Heart right ventricle (tissue), 16 donors: ENCODE results near the gene SF3A1. TPM values are rescaled to one million over a fixed set of nuclear protein-coding genes. Genes with fewer than 3 reads are reported as not detected.

Experiments
- ATAC-seq, 8 donors: fragments of 200-7000 bp; cut with Tn5 transposase; one replicate each; pipeline ENCODE4 v1.9.1; 2020; ENCODE audit warnings: mild to moderate bottlenecking in 8 of 8, moderate library complexity in 8 of 8, moderate number of reproducible peaks in 1 of 8
- DNase-seq, 2 donors: peaks; one replicate each; pipeline ENCODE4 v3.0.0-alpha.2; 2020
- H3K27ac ChIP-seq, 10 donors: fragments of 200-600 bp; sonication (generic) in 2 of 10; one replicate each; pipeline versions ENCODE4 v1.5.0 to v1.8.0; 2020 to 2022; ENCODE audit warnings: mild to moderate bottlenecking in 3 of 10
- H3K27me3 ChIP-seq, 7 donors: fragments of 200-600 bp; one replicate each; pipeline ENCODE4 v1.8.0; 2021 to 2022; ENCODE audit warnings: mild to moderate bottlenecking in 2 of 7
- H3K36me3 ChIP-seq, 9 donors: fragments of 200-600 bp; sonication (generic) in 1 of 9; one replicate each; pipeline versions ENCODE4 v1.5.0 to v1.8.0; 2020 to 2022; ENCODE audit warnings: mild to moderate bottlenecking in 2 of 9
- H3K4me1 ChIP-seq, 9 donors: fragments of 200-600 bp; sonication (generic) in 1 of 9; one replicate each; pipeline versions ENCODE4 v1.5.0 to v1.8.0; 2020 to 2022; ENCODE audit warnings: mild to moderate bottlenecking in 4 of 9
- H3K4me3 ChIP-seq, 10 donors: fragments of 200-600 bp; sonication (generic) in 2 of 10; one replicate each; pipeline versions ENCODE4 v1.5.0 to v1.8.0; 2020 to 2022; ENCODE audit warnings: mild to moderate bottlenecking in 7 of 10, moderate library complexity in 2 of 10
- H3K9me3 ChIP-seq, 11 donors: fragments of 200-600 bp in 10 of 11; sonication (generic) in 2 of 11; one replicate each; pipeline versions ENCODE4 v1.5.0 to v1.8.0; 2013 to 2022; ENCODE audit warnings: mild to moderate bottlenecking in 2 of 11, control low read depth in 1 of 11, moderate library complexity in 1 of 11
- CTCF ChIP-seq, 9 donors: fragments of 200-600 bp; sonication (generic) in 2 of 9; IDR thresholded peaks; one replicate each; pipeline versions ENCODE4 v1.5.0 to v1.8.0; 2021 to 2022; ENCODE audit warnings: antibody characterized with exemption in 9 of 9, mild to moderate bottlenecking in 5 of 9, moderate library complexity in 1 of 9
- WGBS, 2 donors: extraction: QIAGEN DNeasy Blood & Tissue Kit; methylation state at CpG; one replicate each; pipeline ENCODE4 v1.1.7; 2013; ENCODE audit warnings: inconsistent platforms in 1 of 2; 5-methylcytosine and 5-hydroxymethylcytosine counted together
- intact Hi-C, 10 donors: fragments of 100-400 bp; cut with DNase I; formaldehyde crosslinking; loops; one replicate each; pipeline versions ENCODE4 v1.11.1 to v1.14.2; 2022
- polyA plus RNA-seq, 2 donors: library from polyadenylated mRNA; stranded (reverse); fragments of 200-250 nt; gene quantifications; one replicate each; pipeline ENCODE4 v1.2.3, GENCODE V29; 2013
- total RNA-seq, 10 donors: library from RNA; stranded (reverse); fragmentation: NEBNext Ultra II Directional in 3 of 10; extraction: Animal tissue kit (Norgen Biotek cat#: 25700) in 3 of 10; gene quantifications; one replicate each; pipeline versions ENCODE4 v1.2.1 to v1.2.4, GENCODE V29; 2021 to 2023
- donor health status: Arrhythmogenic right ventricular cardiomyopathy.
- donor health status: ischemic (EF 13 %, LVEDD 7.1; RV severe dilation, severe dysfunction).
- donor health status: healthy with polysubstance abuse.
- donor health status: DM: no; HTN: yes; CAD: no.
- donor health status: DM: no; HTN: no; CAD: no.
- donor health status: ischemic (EF 25% LVEDD 6.9; RV normal size, moderate dysfunction).
- donor health status: ischemic (EF 25% LVEDD 5.7; RV mildly dilated, moderate dysfunction).
- donor health status: healthy.
- donor health status: DM: yes; HTN: yes; CAD: no.
- donor health status: Ischemic cardiomyopathy.
- donor health status: ischemic (EF 35%, LVEDD 5.7; RV mildly dilated, moderate dysfunction).
- donor health status: nonischemic (EF 11% LVEDD 7.7; RV severe dilation, severe dysfunction).
- donor health status: DM: yes; HTN: yes; CAD: no.
- donor health status: PGD.
- donor health status: ischemic (EF 29% LVEDD 5.4; RV normal size, mild dysfunction).
- donor health status: nonischemic (EF 23%, LVEDD 6.1; RV moderate dilation, normal function).

Gene SF3A1
- total and polyA plus RNA-seq, 12 donors, result 13.2 to 132 (median 103) TPM

- Histone ChIP-seq H3K9me3 (no peaks in the 10 kb centered on the region), H3K36me3 (peaks cover 0 to 14% (median 0%) of the 10 kb centered on the region in 9 donors), H3K27ac (peak overlapping the region in 2 of 10 donors; percentile 26 to 63), H3K4me3 (no peak overlapping the region), H3K4me1 (peaks cover 0 to 11% (median 0%) of the 10 kb centered on the region in 9 donors), H3K27me3 (no peaks in the 10 kb centered on the region)
- ATAC-seq, result no peak
- DNase-seq, result no peak
- 87 to 89% methylated on average over 33 of the region's 33 CpGs for WGBS, 2 donors
- TF ChIP-seq CTCF (IDR thresholded peaks at IDR 0.05), result no peak
- intact Hi-C loops, result no loop called here
Observed at GRCh38 chr22:30373331-30374325, 16.9 kb upstream of the SF3A1 start.

GRCh38 chr22:30372915-30373314 lies 16.2 kb upstream of the SF3A1 start:
- ATAC-seq (no peak), DNase-seq (no peak)
- Histone ChIP-seq H3K4me1 (peaks cover 0 to 11% (median 0%) of the 10 kb centered on the region in 9 donors), H3K9me3 (no peaks in the 10 kb centered on the region), H3K36me3 (peaks cover 0 to 13% (median 0%) of the 10 kb centered on the region in 9 donors), H3K27ac (peak overlapping the region in 2 of 10 donors; percentile 26 to 63), H3K4me3 (no peak overlapping the region), H3K27me3 (no peaks in the 10 kb centered on the region)
- intact Hi-C loops, result no loop called here
- no peak for TF ChIP-seq CTCF (IDR thresholded peaks at IDR 0.05)
- 71 to 79% methylated on average over 8 of the region's 8 CpGs for WGBS, 2 donors

GRCh38 chr22:30371981-30372380 lies 15.3 kb upstream of the SF3A1 start:
- H3K27ac ChIP-seq, result no peak overlapping the region
- intact Hi-C loops, result no loop called here
- H3K4me1 ChIP-seq, result peaks cover 0 to 11% (median 0%) of the 10 kb centered on the region in 9 donors
- 74 to 81% methylated on average over 13 of the region's 13 CpGs for WGBS, 2 donors
- no peaks in the 10 kb centered on the region for H3K9me3 ChIP-seq
- no peak for TF ChIP-seq CTCF (IDR thresholded peaks at IDR 0.05)
- no peaks in the 10 kb centered on the region for H3K27me3 ChIP-seq
- peaks cover 0 to 4% (median 0%) of the 10 kb centered on the region in 9 donors for H3K36me3 ChIP-seq
- H3K4me3 ChIP-seq, result no peak overlapping the region
- ATAC-seq (no peak), DNase-seq (no peak)

GRCh38 chr22:30371321-30371720 lies 14.6 kb upstream of the SF3A1 start:
- Histone ChIP-seq H3K4me3 (no peak overlapping the region), H3K27me3 (no peaks in the 10 kb centered on the region), H3K27ac (no peak overlapping the region), H3K36me3 (no peaks in the 10 kb centered on the region), H3K9me3 (no peaks in the 10 kb centered on the region), H3K4me1 (peaks cover 0 to 11% (median 0%) of the 10 kb centered on the region in 9 donors)
- TF ChIP-seq CTCF (IDR thresholded peaks at IDR 0.05), result no peak
- DNase-seq (no peak), ATAC-seq (no peak)
- intact Hi-C loops, result no loop called here
- 92 to 95% methylated on average over 9 of the region's 9 CpGs for WGBS, 2 donors
